K562 (cell line): ENCODE data around the gene PRKCE. TPM values are rescaled to one million over a fixed set of nuclear protein-coding genes. Genes with fewer than 3 reads are reported as not detected.

Experiments used
- ATAC-seq: fragments of 200-7000 bp; cut with Tn5 transposase; 3 replicates; pipeline ENCODE4 v1.9.1; 2020; ENCODE audit warnings: moderate library complexity
- BruUV-seq: library from RNA; stranded (reverse); fragments of 400-500 nt; replicated peaks from 2 replicates; lab custom pipeline; 2021; lab: Mats Ljungman, UMichigan
- CTCF ChIA-PET: fragments of 300-600 bp; formaldehyde crosslinking; extraction: SDS; loops from one replicate; lab custom pipeline; 2021; ENCODE audit warnings: low intra/inter-chr PET ratio; lab: Yijun Ruan, JAX
- POLR2A ChIA-PET: fragments of 300-600, 350-650 bp; sonication (Branson Sonifier 250); formaldehyde crosslinking; extraction: SDS; loops from one replicate; lab custom pipeline; 2021; ENCODE audit warnings: antibody characterized with exemption, inconsistent platforms; lab: Yijun Ruan, JAX
- DNase-seq, 4 experiments: peaks; one replicate each; pipeline versions ENCODE4 v3.0.0 to v3.0.0-alpha.2; 2011 to 2018; ENCODE audit warnings: low spot score in 3 of 4, mixed read lengths in 3 of 4; ENCODE audit errors: extremely low read depth in 1 of 4
- FAIRE-seq: peaks from 2 replicates; lab custom pipeline; 2011; peaks lifted over from hg19 to GRCh38; lab: Jason Lieb, UNC
- H2AFZ ChIP-seq: 2 replicates; pipeline ENCODE4 v1.6.0; 2011; ENCODE audit warnings: low read depth, low read length, control low read depth, inconsistent platforms
- H3K27ac ChIP-seq: fragments of 200-600 bp; 3 replicates; pipeline ENCODE4 v1.8.0; 2011; ENCODE audit warnings: low read depth, mild to moderate bottlenecking, control low read depth, inconsistent platforms, low read length, moderate library complexity, mixed read lengths; ENCODE audit errors: extremely low read depth
- H3K27me3 ChIP-seq, 2 experiments: fragments of 300-600 bp in 1 of 2; 2 replicates in 1 of 2; 3 replicates in 1 of 2; pipeline versions ENCODE4 v1.6.0 to v1.8.0; 2011; ENCODE audit warnings: inconsistent platforms in 2 of 2, low read length in 2 of 2, mild to moderate bottlenecking in 1 of 2, mixed read lengths in 1 of 2, moderate library complexity in 1 of 2; ENCODE audit not compliant: control insufficient read depth in 2 of 2, insufficient read depth in 2 of 2
- H3K36me3 ChIP-seq: fragments of 300-600 bp; 3 replicates; pipeline ENCODE4 v1.8.0; 2011; ENCODE audit warnings: mild to moderate bottlenecking, low read length, inconsistent platforms; ENCODE audit not compliant: control insufficient read depth, insufficient read depth
- H3K4me1 ChIP-seq, 2 experiments: fragments of 200-600 bp in 1 of 2; replicated peaks in 1 of 2; 2 replicates in 1 of 2; 3 replicates in 1 of 2; pipeline versions ENCODE4 v1.5.1 to v1.8.0; 2011; ENCODE audit warnings: inconsistent platforms in 2 of 2, low read length in 2 of 2, mild to moderate bottlenecking in 1 of 2, mixed read lengths in 1 of 2, moderate library complexity in 1 of 2; ENCODE audit not compliant: control insufficient read depth in 2 of 2, insufficient read depth in 2 of 2
- H3K4me2 ChIP-seq: 2 replicates; pipeline ENCODE4 v1.6.1; 2011; ENCODE audit warnings: low read length, control low read depth, inconsistent platforms, mixed read lengths; ENCODE audit not compliant: insufficient read depth
- H3K4me3 ChIP-seq: fragments of 200-600 bp; sonication (generic), shearing (Covaris generic); 2 replicates; pipeline ENCODE4 v1.5.1; 2016; ENCODE audit warnings: control low read depth, inconsistent platforms
- H3K79me2 ChIP-seq: fragments of 200-600 bp; 3 replicates; pipeline ENCODE4 v1.8.0; 2011; ENCODE audit warnings: low read length, inconsistent platforms; ENCODE audit not compliant: control insufficient read depth, insufficient read depth
- H3K9ac ChIP-seq, 2 experiments: 2 replicates each; pipeline versions ENCODE4 v1.6.0 to v1.6.1; 2011; ENCODE audit warnings: low read depth in 2 of 2, low read length in 2 of 2, control low read depth in 1 of 2, inconsistent platforms in 1 of 2, mild to moderate bottlenecking in 1 of 2, mixed read lengths in 1 of 2; ENCODE audit not compliant: insufficient read depth in 1 of 2
- H3K9me1 ChIP-seq: one replicate; pipeline ENCODE4 v1.6.0; 2011; ENCODE audit warnings: inconsistent platforms, mild to moderate bottlenecking, low read length, moderate library complexity; ENCODE audit not compliant: control insufficient read depth, insufficient read depth
- H3K9me3 ChIP-seq: replicated peaks from 2 replicates; pipeline ENCODE4 v1.5.1; 2011; ENCODE audit warnings: low read depth, low read length, inconsistent platforms; ENCODE audit not compliant: control insufficient read depth, insufficient read depth
- H4K20me1 ChIP-seq: replicated peaks from 2 replicates; pipeline ENCODE4 v1.6.1; 2011; ENCODE audit warnings: low read length, inconsistent platforms, mixed read lengths; ENCODE audit not compliant: control insufficient read depth, insufficient read depth
- CCNT2 ChIP-seq: IDR thresholded peaks from 2 replicates; pipeline ENCODE4 v1.6.1; 2011; ENCODE audit warnings: borderline replicate concordance, low read depth, mild to moderate bottlenecking, moderate library complexity, mixed read lengths, low read length; ENCODE audit not compliant: insufficient read length; ENCODE audit errors: extremely low read depth
- MCM7 ChIP-seq, 2 experiments: fragments of 450-650 bp; IDR thresholded peaks; 2 replicates each; pipeline ENCODE4 v1.6.1; 2016 to 2018
- NFXL1 ChIP-seq: fragments of 450-650 bp; formaldehyde crosslinking; IDR thresholded peaks from 2 replicates; pipeline ENCODE4 v1.4.0; 2021; ENCODE audit warnings: mild to moderate bottlenecking
- NRF1 ChIP-seq, 2 experiments: fragments of 450-650 bp; IDR thresholded peaks in 1 of 2; conservative IDR thresholded peaks in 1 of 2; 2 replicates each; pipeline ENCODE4 v1.6.1; 2014; ENCODE audit warnings: mild to moderate bottlenecking in 2 of 2
- RAD21 ChIP-seq, 2 experiments: fragments of 250-450 bp in 1 of 2; fragments of 450-650 bp in 1 of 2; sonication (Bioruptor Pico) in 1 of 2; formaldehyde crosslinking in 1 of 2; IDR thresholded peaks in 1 of 2; conservative IDR thresholded peaks in 1 of 2; 2 replicates each; pipeline versions ENCODE4 v1.4.0 to v1.8.0; 2020 to 2022; ENCODE audit warnings: mild to moderate bottlenecking in 2 of 2, moderate library complexity in 1 of 2
- TEAD2 ChIP-seq: fragments of 450-650 bp; IDR thresholded peaks from 2 replicates; pipeline ENCODE4 v1.6.1; 2016; ENCODE audit warnings: missing genetic modification characterization, control low read depth, missing compliant biosample characterization
- ZBTB49 ChIP-seq: sonication (generic); formaldehyde crosslinking; IDR thresholded peaks from 2 replicates; pipeline ENCODE4 v1.8.0; 2022; ENCODE audit warnings: missing genetic modification reagents, mild to moderate bottlenecking, borderline replicate concordance
- ZFP30 ChIP-seq: fragments of 250-450 bp; sonication (Bioruptor Pico); IDR thresholded peaks from 2 replicates; pipeline ENCODE4 v1.8.0; 2022; ENCODE audit warnings: moderate library complexity, mild to moderate bottlenecking, inconsistent platforms, borderline replicate concordance
- ZNF408 ChIP-seq: fragments of 250-450 bp; sonication (Bioruptor Pico); IDR thresholded peaks from 2 replicates; pipeline ENCODE4 v1.4.0; 2020; ENCODE audit warnings: low read depth, mild to moderate bottlenecking, moderate library complexity
- ZNF431 ChIP-seq: sonication (generic); formaldehyde crosslinking; IDR thresholded peaks from 2 replicates; pipeline ENCODE4 v1.8.0; 2022; ENCODE audit warnings: mild to moderate bottlenecking, missing genetic modification reagents
- in situ Hi-C: fragments of 300-500 bp; cut with MboI; formaldehyde crosslinking; loops from 4 replicates; pipeline ENCODE4 v1.15.0; 2018; ENCODE audit warnings: inconsistent platforms, mixed read lengths
- intact Hi-C: fragments of 100-400 bp; cut with micrococcal nuclease; formaldehyde crosslinking; loops from 2 replicates; pipeline ENCODE4 v1.14.2; 2022
- polyA plus RNA-seq, 8 experiments: library from polyadenylated mRNA; depleted of rRNA in 4 of 8; stranded (reverse) in 5 of 8; unstranded in 3 of 8; fragments of >200 nt; fragmentation: Nextera tagmentation in 2 of 8; fragmentation: Illumina TruSeq in 1 of 8; extraction: Ambion mirVana in 2 of 8; extraction: Trizol in 1 of 8; gene quantifications; 2 replicates each; pipeline versions ENCODE4 v1.2.1 to v1.2.3, GENCODE V29; 2011 to 2014; ENCODE audit warnings: inconsistent platforms in 1 of 8, missing spikeins in 1 of 8
- total RNA-seq, 7 experiments: library from RNA; depleted of rRNA in 6 of 7; stranded (reverse); fragments of >200 nt in 6 of 7; fragmentation: Illumina TruSeq in 2 of 7; extraction: Trizol in 2 of 7; gene quantifications; 2 replicates each; pipeline versions ENCODE4 v1.2.1 to v1.2.3, GENCODE V29; 2011 to 2021; ENCODE audit warnings: low replicate concordance in 1 of 7

Gene PRKCE
- total and polyA plus RNA-seq, 9 of the 15 experiments (the other 6 are each of a cell fraction or from before 2014, with no cell fraction given), result 0.06 to 1.0 (median 0.22) TPM; not detected in 1

GRCh38 chr2:45731141-45731540, 79.7 kb downstream of the PRKCE start:
- Histone ChIP-seq H3K79me2 (no peaks in the 10 kb centered on the region), H3K9ac (no peak overlapping the region), H3K4me2 (no peak overlapping the region), H3K9me1 (no peaks in the 10 kb centered on the region), H4K20me1 (no peaks in the 10 kb centered on the region), H3K9me3 (no peaks in the 10 kb centered on the region), H3K4me1 (no peaks in the 10 kb centered on the region; a peak in 1 of 5 replicates), H3K36me3 (no peaks in the 10 kb centered on the region), H2AFZ (no peak overlapping the region), H3K27me3 (peaks cover 16 to 47% of the 10 kb centered on the region in 2 experiments; a peak in 4 of 5 replicates), H3K27ac (no peak overlapping the region), H3K4me3 (no peak overlapping the region)
- intact Hi-C loops, result no loop called here
- TF ChIP-seq TEAD2 (tag) (no peak), RAD21 (CRISPR knock-in tag; conservative IDR thresholded peaks at IDR 0.05 in 1 of 2, IDR thresholded peaks at IDR 0.05 in 1 of 2) (no peak), MCM7 (IDR thresholded peaks at IDR 0.05) (no peak), CCNT2 (no peak), NFXL1 (no peak), ZNF408 (CRISPR knock-in tag) (no peak), ZBTB49 (CRISPR knock-in tag) (no peak), ZNF431 (CRISPR knock-in tag) (no peak), ZFP30 (CRISPR knock-in tag) (no peak), NRF1 (conservative IDR thresholded peaks at IDR 0.05 in 1 of 2, IDR thresholded peaks at IDR 0.05 in 1 of 2) (no peak)
- ChIA-PET POLR2A (interaction anchor here (0.5 to 1.5 kb wide), 2 partner anchors 15 to 222 kb away, joined by 3 to 4 read pairs; no protein-coding TSS in a partner anchor), CTCF (no interaction called here)
- FAIRE-seq (no peak), DNase-seq (no peak), ATAC-seq (no peak)
- in situ Hi-C loops, result no loop called here
- no TSS peak for BruUV-seq
